GM18517 (cell line): ENCODE data around the gene ZFAND2B.
"Not testable (repeated sequence)": the region's sequence is repeated elsewhere in the genome, so short reads cannot be mapped to it uniquely, and the experiment has no call there.

ENCODE experiments used
- ATAC-seq: cut with Tn5 transposase; IDR thresholded peaks from one replicate; pipeline ENCODE4 v1.9.1; 2021; ENCODE audit warnings: mild to moderate bottlenecking, moderate library complexity; ENCODE audit not compliant: unreplicated experiment

Gene ZFAND2B

GRCh38 chr2:219249203-219249980 lies 42.8 kb downstream of the ZFAND2B start:
- ATAC-seq, result peak; percentile 52

DNA sequence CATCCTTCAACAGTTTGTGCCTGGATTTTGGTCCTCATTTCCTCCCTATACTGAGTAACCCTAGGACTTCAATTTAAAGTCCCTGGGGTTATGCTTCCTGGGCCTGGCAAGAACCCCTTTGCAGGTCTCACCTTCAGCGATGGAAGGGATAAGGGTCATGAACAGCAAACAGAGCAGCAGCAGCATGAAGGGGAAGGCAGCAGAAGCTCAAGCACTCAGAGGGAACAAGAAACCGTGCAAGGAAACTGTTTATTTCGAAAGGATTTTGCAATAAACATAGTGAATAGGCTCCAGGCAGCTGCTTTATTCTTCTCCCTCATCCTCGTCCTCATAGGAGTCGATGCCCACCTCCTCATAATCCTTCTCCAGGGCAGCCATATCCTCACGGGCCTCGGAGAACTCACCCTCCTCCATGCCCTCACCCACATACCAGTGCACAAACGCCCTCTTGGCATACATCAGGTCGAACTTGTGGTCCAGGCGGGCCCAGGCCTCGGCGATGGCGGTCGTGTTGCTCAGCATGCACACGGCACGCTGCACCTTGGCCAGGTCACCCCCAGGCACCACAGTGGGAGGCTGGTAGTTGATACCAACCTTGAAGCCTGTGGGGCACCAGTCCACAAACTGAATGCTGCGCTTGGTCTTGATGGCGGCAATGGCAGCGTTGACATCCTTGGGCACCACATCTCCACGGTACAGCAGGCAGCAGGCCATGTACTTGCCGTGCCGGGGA lies 43.6 kb downstream of the ZFAND2B start:
- no peak for ATAC-seq

GRCh38 chr2:219251656-219252055 lies 45.1 kb downstream of the ZFAND2B start:
- ATAC-seq, result no peak

- ATAC-seq, result no peak
Observed at GRCh38 chr2:219252084-219252483, 45.5 kb downstream of the ZFAND2B start.

DNA sequence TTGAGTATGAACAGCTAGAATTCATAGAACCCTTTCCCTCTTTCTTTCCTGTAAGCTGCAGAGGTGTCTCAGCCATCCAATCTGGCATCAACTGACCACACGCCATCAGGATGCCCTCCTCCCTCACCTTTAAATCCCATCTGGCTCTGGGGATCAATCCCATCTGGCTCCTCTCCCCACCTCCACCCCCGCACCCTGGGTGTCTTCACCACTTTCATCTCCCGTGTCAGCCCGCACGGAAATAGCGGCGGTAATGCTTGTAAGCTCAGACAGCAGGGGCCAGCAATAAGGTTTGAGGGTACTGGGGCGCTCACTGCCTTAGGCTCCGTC lies 46.0 kb downstream of the ZFAND2B start:
- no peak for ATAC-seq

GRCh38 chr2:219252900-219253752 lies 46.5 kb downstream of the ZFAND2B start, which contains the start of gene TUBA4B:
Gene TUBA4B (plus strand): TSS chr2:219253243. CDS start chr2:219253408, 165 bp downstream.
- ATAC-seq, result peak; percentile 10

GRCh38 chr2:219253753-219254589 lies 47.4 kb downstream of the ZFAND2B start, which contains the start of gene TUBA4A:
Gene TUBA4A (minus strand): TSS chr2:219253918. CDS start chr2:219253858, 60 bp downstream.
- peak; percentile 29 for ATAC-seq

DNA sequence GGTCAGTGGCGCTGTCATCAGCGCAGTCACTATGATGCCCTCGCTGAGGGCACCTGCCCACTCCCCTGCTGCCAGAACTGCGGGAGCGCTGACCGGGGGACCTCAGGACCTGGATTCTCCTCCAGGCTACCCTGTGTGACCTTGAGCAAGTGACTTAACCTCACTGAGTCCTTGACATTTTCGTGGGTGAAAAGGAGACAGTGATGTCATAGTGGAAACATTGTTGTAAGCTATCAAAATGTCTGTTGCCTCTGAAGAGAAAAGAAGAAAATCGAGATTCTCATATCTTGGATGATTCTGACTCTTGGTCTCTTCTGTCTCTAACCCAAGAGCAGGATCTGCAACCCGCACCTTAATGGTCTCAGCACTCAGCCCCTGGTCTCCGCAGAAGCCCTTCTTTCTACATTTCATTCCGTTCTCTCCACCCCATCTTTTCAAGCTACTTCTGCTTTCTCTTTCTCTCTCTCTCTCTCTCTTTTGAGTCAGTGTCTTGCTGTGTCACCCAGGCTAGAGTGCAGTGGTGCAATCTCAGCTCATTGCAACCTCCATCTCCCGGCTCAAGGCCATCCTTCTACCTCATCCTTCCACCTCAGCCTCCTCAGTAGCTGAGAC lies 48.1 kb downstream of the ZFAND2B start:
- peak; percentile 34 for ATAC-seq

DNA sequence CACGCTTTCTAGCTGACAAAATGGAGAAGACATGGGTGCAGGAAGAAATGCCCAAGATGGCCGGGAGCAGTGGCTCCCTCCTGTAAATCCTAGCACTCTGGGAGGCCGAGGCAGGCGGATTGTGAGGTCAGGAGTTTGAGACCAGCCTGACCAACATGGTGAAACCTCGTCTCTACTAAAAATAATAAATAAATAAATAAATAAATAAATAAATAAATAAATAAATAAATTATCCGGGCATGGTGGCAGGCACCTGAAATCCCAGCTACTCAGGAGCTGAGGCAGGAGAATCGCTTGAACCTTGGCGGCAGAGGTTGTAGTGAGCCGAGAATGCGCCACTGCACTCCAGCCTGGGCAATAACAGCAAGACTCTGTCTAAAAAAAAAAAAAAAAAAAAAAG lies 52.4 kb downstream of the ZFAND2B start:
- ATAC-seq, result not testable (repeated sequence)
